OCI-LY3 (cell line): ENCODE results near the gene FMNL2.

Experiments
- H2AFZ ChIP-seq: fragments of 200-600, 300-600 bp; shearing (Covaris generic); 2 replicates; pipeline ENCODE4 v1.6.0; 2014; ENCODE audit warnings: antibody characterized with exemption, low read depth, low read length
- H3K27ac ChIP-seq: fragments of 200-600, 300-600 bp; sonication (generic); 2 replicates; pipeline ENCODE4 v1.5.1; 2014; ENCODE audit warnings: mild to moderate bottlenecking, low read length, moderate library complexity, mixed read lengths
- H3K27me3 ChIP-seq: fragments of 200-600, 300-600 bp; sonication (generic); 2 replicates; pipeline ENCODE4 v1.6.1; 2014; ENCODE audit warnings: low read depth, low read length, mixed read lengths
- H3K36me3 ChIP-seq: fragments of 200-600, 300-600 bp; sonication (generic); replicated peaks from 2 replicates; pipeline ENCODE3; 2014; ENCODE audit warnings: low read depth, low read length, mixed read lengths
- H3K4me1 ChIP-seq: fragments of 300-600, 200-600 bp; sonication (generic); 2 replicates; pipeline ENCODE4 v1.6.1; 2014; ENCODE audit warnings: low read length, mixed read lengths
- H3K4me2 ChIP-seq: fragments of 200-600, 300-600 bp; sonication (generic); 2 replicates; pipeline ENCODE4 v1.6.1; 2014; ENCODE audit warnings: low read length, mixed read lengths
- H3K4me3 ChIP-seq: fragments of 300-600, 200-600 bp; sonication (generic); 2 replicates; pipeline ENCODE4 v1.5.1; 2014; ENCODE audit warnings: antibody characterized with exemption, mild to moderate bottlenecking, low read length, moderate library complexity
- H3K79me2 ChIP-seq: fragments of 300-600, 200-600 bp; shearing (Covaris generic); 2 replicates; pipeline ENCODE4 v1.6.1; 2014; ENCODE audit warnings: mild to moderate bottlenecking, low read length, mixed read lengths
- H3K9ac ChIP-seq: fragments of 300-600, 200-600 bp; shearing (Covaris generic); 2 replicates; pipeline ENCODE4 v1.6.0; 2014; ENCODE audit warnings: mild to moderate bottlenecking, low read length, moderate library complexity
- H3K9me3 ChIP-seq: fragments of 200-600, 300-600 bp; shearing (Covaris generic); 2 replicates; pipeline ENCODE4 v1.6.1; 2014; ENCODE audit warnings: low read length, mixed read lengths; ENCODE audit not compliant: insufficient read depth
- H4K20me1 ChIP-seq: fragments of 200-600, 300-600 bp; sonication (generic); 2 replicates; pipeline ENCODE4 v1.6.1; 2016; ENCODE audit warnings: low read length, mixed read lengths; ENCODE audit not compliant: insufficient read depth
- CTCF ChIP-seq: fragments of 200-600, 300-600 bp; sonication (generic); IDR thresholded peaks from 2 replicates; pipeline ENCODE4 v1.5.1; 2014; ENCODE audit warnings: antibody characterized with exemption, low read length, low read depth
- EZH2phosphoT487 ChIP-seq: fragments of 200-600 bp; shearing (Covaris generic); IDR thresholded peaks from 2 replicates; pipeline ENCODE4 v1.6.1; 2018; ENCODE audit warnings: antibody characterized with exemption, mixed run types, low read depth

Gene FMNL2

GRCh38 chr2:152617456-152618192 is 282.6 kb downstream of the FMNL2 start:
- no peak overlapping the region for H3K4me2 ChIP-seq
- peaks cover 30% of the 10 kb centered on the region for H3K4me1 ChIP-seq
- no peak overlapping the region for H3K4me3 ChIP-seq
- H3K27ac ChIP-seq = no peak overlapping the region
- TF ChIP-seq EZH2phosphoT487 (no peak), CTCF (no peak)
- H3K79me2 ChIP-seq = no peaks in the 10 kb centered on the region
- H4K20me1 ChIP-seq = no peaks in the 10 kb centered on the region
- no peak overlapping the region for H2AFZ ChIP-seq
- H3K36me3 ChIP-seq = no peaks in the 10 kb centered on the region
- H3K27me3 ChIP-seq = no peaks in the 10 kb centered on the region
- H3K9me3 ChIP-seq = no peaks in the 10 kb centered on the region
- H3K9ac ChIP-seq = no peak overlapping the region

- no peak overlapping the region for H3K4me2 ChIP-seq
- H3K4me3 ChIP-seq = no peak overlapping the region
- no peaks in the 10 kb centered on the region for H4K20me1 ChIP-seq
- H2AFZ ChIP-seq = no peak overlapping the region
- H3K9ac ChIP-seq = no peak overlapping the region
- peaks cover 25% of the 10 kb centered on the region for H3K4me1 ChIP-seq
- no peaks in the 10 kb centered on the region for H3K79me2 ChIP-seq
- H3K36me3 ChIP-seq = no peaks in the 10 kb centered on the region
- no peak overlapping the region for H3K27ac ChIP-seq
- H3K9me3 ChIP-seq = no peaks in the 10 kb centered on the region
- TF ChIP-seq EZH2phosphoT487 = no peak
- no peak for TF ChIP-seq CTCF
- H3K27me3 ChIP-seq = no peaks in the 10 kb centered on the region
These were observed 283.2 kb downstream of the FMNL2 start for GRCh38 chr2:152618193-152618564.

GRCh38 chr2:152620208-152620607 is 285.2 kb downstream of the FMNL2 start:
- Histone ChIP-seq H3K9ac (no peak overlapping the region), H2AFZ (no peak overlapping the region), H3K4me2 (no peak overlapping the region), H3K4me3 (no peak overlapping the region), H3K4me1 (peaks cover 8% of the 10 kb centered on the region), H3K9me3 (no peaks in the 10 kb centered on the region), H3K27ac (no peak overlapping the region), H3K36me3 (no peaks in the 10 kb centered on the region), H3K79me2 (no peaks in the 10 kb centered on the region), H3K27me3 (no peaks in the 10 kb centered on the region), H4K20me1 (no peaks in the 10 kb centered on the region)
- TF ChIP-seq CTCF (no peak), EZH2phosphoT487 (no peak)

GRCh38 chr2:152620985-152621384 is 286.0 kb downstream of the FMNL2 start:
- H3K79me2 ChIP-seq = no peaks in the 10 kb centered on the region
- H3K27me3 ChIP-seq = no peaks in the 10 kb centered on the region
- no peak overlapping the region for H3K27ac ChIP-seq
- H3K4me1 ChIP-seq = no peaks in the 10 kb centered on the region; the same call in 1 of the 2 replicates
- H3K4me2 ChIP-seq = no peak overlapping the region
- TF ChIP-seq CTCF (no peak), EZH2phosphoT487 (no peak)
- H3K36me3 ChIP-seq = no peaks in the 10 kb centered on the region
- H3K9ac ChIP-seq = no peak overlapping the region
- H3K9me3 ChIP-seq = no peaks in the 10 kb centered on the region
- H2AFZ ChIP-seq = no peak overlapping the region
- no peaks in the 10 kb centered on the region for H4K20me1 ChIP-seq
- H3K4me3 ChIP-seq = no peak overlapping the region
